G401 (cell line): Measurements from ENCODE around the gene LGALS14. TPM values are rescaled to one million over a fixed set of nuclear protein-coding genes. Genes with fewer than 3 reads are reported as not detected.

ENCODE experiments used
- DNase-seq: peaks from one replicate; pipeline ENCODE4 v3.0.0-alpha.2; 2015; ENCODE audit warnings: low spot score
- in situ Hi-C: cut with HindIII; loops from 2 replicates; pipeline ENCODE4 v1.10.0; 2016; ENCODE audit warnings: low sequenced_read_pairs, mixed read lengths
- total RNA-seq: library from RNA; depleted of rRNA; stranded (reverse); fragments of >200 nt; shearing (Covaris generic); gene quantifications from 2 replicates; pipeline ENCODE4 v1.2.3, GENCODE V29; 2014; rRNA removed

The LGALS14 gene
- total RNA-seq, 1 experiment from 2014 or later: not detected

- no peak for DNase-seq
- in situ Hi-C loops: no loop called here
Measured at GRCh38 chr19:39737351-39737750, 33.1 kb downstream of the LGALS14 start.

DNA sequence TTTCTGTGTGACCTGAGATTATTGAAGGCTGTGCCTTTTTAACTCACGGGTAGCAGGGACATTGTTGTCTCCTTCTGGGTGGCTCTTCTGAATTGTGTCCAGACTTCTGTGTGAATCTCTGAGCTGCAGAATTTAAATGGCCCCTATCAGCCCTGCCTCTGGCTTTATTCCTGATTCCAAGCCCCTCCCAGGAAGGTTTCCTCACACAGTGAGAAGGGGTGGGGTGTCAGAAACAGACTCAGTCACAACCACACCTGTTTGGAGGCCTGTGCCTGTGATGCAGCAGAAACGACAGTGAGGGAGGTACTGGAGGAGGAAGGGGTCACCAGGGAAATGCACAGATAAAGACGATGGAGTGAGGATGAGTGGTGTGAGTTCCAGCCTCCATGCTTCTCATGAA is 33.6 kb downstream of the LGALS14 start, which contains the start of gene CLC:
TSS of gene CLC (minus strand) at position 139 of the 400 bp plus-strand sequence. CDS start at position 62, 77 bp downstream.
- no peak for DNase-seq
- in situ Hi-C loops: no loop called here

DNA sequence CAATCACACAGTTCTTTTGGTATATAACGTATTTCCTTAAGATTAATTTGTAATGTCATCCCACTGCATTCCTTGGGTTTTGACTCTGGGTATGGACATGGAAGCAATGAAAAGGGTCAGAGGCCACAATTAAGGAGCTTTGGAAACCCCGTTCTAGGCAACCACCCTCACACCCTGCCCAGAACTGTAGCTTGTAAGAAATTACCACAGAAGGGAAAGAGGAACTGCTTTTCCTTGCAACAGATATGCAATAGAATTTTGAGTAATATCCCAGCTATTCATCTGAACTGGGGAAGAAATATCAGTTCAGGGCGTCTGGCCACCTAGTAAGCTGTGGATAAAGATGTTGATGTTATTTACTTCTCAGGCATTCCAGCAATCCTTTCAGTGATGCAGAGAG is 34.5 kb downstream of the LGALS14 start:
- no peak for DNase-seq
- in situ Hi-C loops: no loop called here

GRCh38 chr19:39740395-39740794 is 36.1 kb downstream of the LGALS14 start:
- in situ Hi-C loops: no loop called here
- DNase-seq: no peak

- DNase-seq: no peak
- in situ Hi-C loops: no loop called here
Measured at GRCh38 chr19:39745643-39746042, 41.4 kb downstream of the LGALS14 start.

GRCh38 chr19:39746836-39747529 is 42.7 kb downstream of the LGALS14 start:
- no peak for DNase-seq
- in situ Hi-C loops: no loop called here

- DNase-seq: no peak
- in situ Hi-C loops: no loop called here
Measured at GRCh38 chr19:39749981-39750380, 45.7 kb downstream of the LGALS14 start.

GRCh38 chr19:39752390-39752789 is 48.1 kb downstream of the LGALS14 start:
- in situ Hi-C loops: no loop called here
- no peak for DNase-seq

- in situ Hi-C loops: no loop called here
- DNase-seq: no peak
Measured at GRCh38 chr19:39752795-39753194, 48.5 kb downstream of the LGALS14 start.

GRCh38 chr19:39754544-39754943 is 50.3 kb downstream of the LGALS14 start:
- no peak for DNase-seq
- in situ Hi-C loops: no loop called here

GRCh38 chr19:39754971-39755370 is 50.7 kb downstream of the LGALS14 start:
- in situ Hi-C loops: no loop called here
- DNase-seq: no peak

Other genes starting within 250 kb of the LGALS14 start
- gene TIMM50, start 223.6 kb upstream of the LGALS14 start, total RNA-seq: 159 and 162 TPM in 2 replicates
- gene DLL3, start 205.5 kb upstream of the LGALS14 start, total RNA-seq: 12.4 and 15.6 TPM in 2 replicates
- gene SELENOV, start 189.3 kb upstream of the LGALS14 start, total RNA-seq: 4.1 and 27.2 TPM in 2 replicates
- gene EID2B, start 171.6 kb upstream of the LGALS14 start, total RNA-seq: 5.3 and 15.5 TPM in 2 replicates
- gene EID2, start 164.3 kb upstream of the LGALS14 start, total RNA-seq: 19.9 and 31.4 TPM in 2 replicates
- not detected in 2 replicates for gene LGALS13, start 102.0 kb upstream of the LGALS14 start, total RNA-seq
- not detected in 2 replicates for gene LGALS16, start 48.6 kb upstream of the LGALS14 start, total RNA-seq
- gene CLC, start 33.5 kb downstream of the LGALS14 start, total RNA-seq: not detected in 2 replicates
- 0.74 TPM in 1 of 2 replicates, not detected in the other for gene LEUTX, start 74.4 kb downstream of the LGALS14 start, total RNA-seq
- 11.8 and 12.9 TPM in 2 replicates for gene DYRK1B, start 129.7 kb downstream of the LGALS14 start, total RNA-seq
- 505 and 527 TPM in 2 replicates for gene FBL, start 141.9 kb downstream of the LGALS14 start, total RNA-seq
- 0.55 and 0.61 TPM in 2 replicates for gene FCGBP, start 230.2 kb downstream of the LGALS14 start, total RNA-seq